ENCODE data around the gene RAN. TPM values are rescaled to one million over a fixed set of nuclear protein-coding genes. Genes with fewer than 3 reads are reported as not detected.
"Not testable (repeated sequence)": the region's sequence is repeated elsewhere in the genome, so short reads cannot be mapped to it uniquely, and the experiment has no call there.

The RAN gene
- total RNA-seq, 1 experiment from 2014 or later, result 1,968 TPM

GRCh38 chr12:130847112-130847511 is 24.8 kb upstream of the RAN start:
- H3K4me2 ChIP-seq (ENCODE audit: insufficient read depth, insufficient read length, low read length), result no peak overlapping the region

GRCh38 chr12:130848105-130848504 is 23.8 kb upstream of the RAN start:
- not testable (repeated sequence) for H3K4me1 ChIP-seq (ENCODE audit: insufficient read depth, low read length); H2BK120ac ChIP-seq (ENCODE audit: low read depth, low read length, poor library complexity, severe bottlenecking); H2BK12ac ChIP-seq (ENCODE audit: insufficient read length, low read depth, low read length); H2AK5ac ChIP-seq (ENCODE audit: insufficient read length, low read length); H3K27me3 ChIP-seq (ENCODE audit: insufficient read depth, low read length); H3K9ac ChIP-seq (ENCODE audit: extremely low read depth, insufficient read length, low read length); H3K27ac ChIP-seq (ENCODE audit: insufficient read length, low read depth, low read length); H3K4me2 ChIP-seq (ENCODE audit: insufficient read depth, insufficient read length, low read length); H3K79me2 ChIP-seq (ENCODE audit: insufficient read depth, low read length); H2BK20ac ChIP-seq (ENCODE audit: low read depth, low read length, poor library complexity, severe bottlenecking); H3K27me3 Mint-ChIP-seq (ENCODE audit: low read depth); H3K4ac ChIP-seq (ENCODE audit: low read depth, low read length); H3K56ac ChIP-seq (ENCODE audit: insufficient read length, low read depth, low read length); H4K5ac ChIP-seq (ENCODE audit: insufficient read length, low read depth, low read length); H3K4me3 Mint-ChIP-seq; H3K79me1 ChIP-seq (ENCODE audit: insufficient read depth, low read depth, low read length, poor library complexity, severe bottlenecking); H3K36me3 Mint-ChIP-seq (ENCODE audit: insufficient read depth in 1 of 3, low read depth in 3 of 3); H3K23ac ChIP-seq (ENCODE audit: insufficient read length, low read depth, low read length); H3K18ac ChIP-seq (ENCODE audit: insufficient read length, low read depth, low read length); H2BK5ac ChIP-seq (ENCODE audit: insufficient read length, low read length); H3K14ac ChIP-seq (ENCODE audit: insufficient read depth, low read length); H4K8ac ChIP-seq (replicated peaks; ENCODE audit: insufficient read length, low read depth, low read length); H2AFZ ChIP-seq (ENCODE audit: low read length); H3K27ac Mint-ChIP-seq; H4K91ac ChIP-seq (ENCODE audit: insufficient read length, low read depth, low read length); H3T11ph ChIP-seq (ENCODE audit: low read length); H3K23me2 ChIP-seq (ENCODE audit: insufficient read length, low read depth, low read length, poor library complexity, severe bottlenecking); H2BK15ac ChIP-seq (ENCODE audit: low read depth, low read length); H4K20me1 ChIP-seq (ENCODE audit: control insufficient read depth, insufficient read depth, insufficient read length); DNase-seq; H3K9me3 ChIP-seq (ENCODE audit: control insufficient read depth, low read depth, low read length)
- Mint-ChIP-seq H3K4me1 (peaks cover 22 to 31% of the 10 kb centered on the region in 2 experiments), H3K9me3 (peaks cover 3 to 11% of the 10 kb centered on the region in 2 experiments)
- no CpG with 5 or more reads among the region's 6 CpGs for WGBS (ENCODE audit: extremely low coverage, insufficient read length, low lambda C conversion rate)

More at GRCh38 chr12:130847112-130847511, 24.8 kb upstream of the RAN start:
- H2BK5ac ChIP-seq (ENCODE audit: insufficient read length, low read length), result no peak overlapping the region
- H3K79me1 ChIP-seq (ENCODE audit: insufficient read depth, low read depth, low read length, poor library complexity, severe bottlenecking), result no peaks in the 10 kb centered on the region
- no peaks in the 10 kb centered on the region for H3K23me2 ChIP-seq (ENCODE audit: insufficient read length, low read depth, low read length, poor library complexity, severe bottlenecking)
- WGBS (ENCODE audit: extremely low coverage, insufficient read length, low lambda C conversion rate), result no CpG with 5 or more reads among the region's 7 CpGs
- H3K9me3 ChIP-seq (ENCODE audit: control insufficient read depth, low read depth, low read length), result no peaks in the 10 kb centered on the region
- no peak overlapping the region for H4K91ac ChIP-seq (ENCODE audit: insufficient read length, low read depth, low read length)
- no peak overlapping the region for H2AFZ ChIP-seq (ENCODE audit: low read length)
- H3K14ac ChIP-seq (ENCODE audit: insufficient read depth, low read length), result no peak overlapping the region
- H4K5ac ChIP-seq (ENCODE audit: insufficient read length, low read depth, low read length), result no peak overlapping the region
- H3K23ac ChIP-seq (ENCODE audit: insufficient read length, low read depth, low read length), result no peak overlapping the region
- no peak overlapping the region for H2AK5ac ChIP-seq (ENCODE audit: insufficient read length, low read length)
- Mint-ChIP-seq H3K4me1 (peaks cover 16 to 25% of the 10 kb centered on the region in 2 experiments), H3K27ac (no peak overlapping the region; a peak in 1 of 7 replicates), H3K4me3 (no peak overlapping the region), H3K9me3 (peaks cover 3 to 14% of the 10 kb centered on the region in 2 experiments), H3K36me3 (ENCODE audit: insufficient read depth in 1 of 3, low read depth in 3 of 3) (peaks cover 0 to 4% (median 3%) of the 10 kb centered on the region in 3 experiments; a peak in 3 of 7 replicates), H3K27me3 (ENCODE audit: low read depth) (no peaks in the 10 kb centered on the region)
- H2BK20ac ChIP-seq (ENCODE audit: low read depth, low read length, poor library complexity, severe bottlenecking), result no peak overlapping the region
- no peaks in the 10 kb centered on the region for H4K20me1 ChIP-seq (ENCODE audit: control insufficient read depth, insufficient read depth, insufficient read length)
- H3K4ac ChIP-seq (ENCODE audit: low read depth, low read length), result no peak overlapping the region
- no peak overlapping the region for H3K18ac ChIP-seq (ENCODE audit: insufficient read length, low read depth, low read length)
- H4K8ac ChIP-seq (replicated peaks; ENCODE audit: insufficient read length, low read depth, low read length), result no peak overlapping the region
- TF ChIP-seq, protein P1, sequence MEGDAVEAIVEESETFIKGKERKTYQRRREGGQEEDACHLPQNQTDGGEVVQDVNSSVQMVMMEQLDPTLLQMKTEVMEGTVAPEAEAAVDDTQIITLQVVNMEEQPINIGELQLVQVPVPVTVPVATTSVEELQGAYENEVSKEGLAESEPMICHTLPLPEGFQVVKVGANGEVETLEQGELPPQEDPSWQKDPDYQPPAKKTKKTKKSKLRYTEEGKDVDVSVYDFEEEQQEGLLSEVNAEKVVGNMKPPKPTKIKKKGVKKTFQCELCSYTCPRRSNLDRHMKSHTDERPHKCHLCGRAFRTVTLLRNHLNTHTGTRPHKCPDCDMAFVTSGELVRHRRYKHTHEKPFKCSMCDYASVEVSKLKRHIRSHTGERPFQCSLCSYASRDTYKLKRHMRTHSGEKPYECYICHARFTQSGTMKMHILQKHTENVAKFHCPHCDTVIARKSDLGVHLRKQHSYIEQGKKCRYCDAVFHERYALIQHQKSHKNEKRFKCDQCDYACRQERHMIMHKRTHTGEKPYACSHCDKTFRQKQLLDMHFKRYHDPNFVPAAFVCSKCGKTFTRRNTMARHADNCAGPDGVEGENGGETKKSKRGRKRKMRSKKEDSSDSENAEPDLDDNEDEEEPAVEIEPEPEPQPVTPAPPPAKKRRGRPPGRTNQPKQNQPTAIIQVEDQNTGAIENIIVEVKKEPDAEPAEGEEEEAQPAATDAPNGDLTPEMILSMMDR (conservative IDR thresholded peaks at IDR 0.05), result no peak
- no peak overlapping the region for H3K9ac ChIP-seq (ENCODE audit: extremely low read depth, insufficient read length, low read length)
- DNase-seq, result no peak
- H3K56ac ChIP-seq (ENCODE audit: insufficient read length, low read depth, low read length), result no peak overlapping the region
- H2BK15ac ChIP-seq (ENCODE audit: low read depth, low read length), result no peak overlapping the region
- H3T11ph ChIP-seq (ENCODE audit: low read length), result no peak overlapping the region
- H2BK12ac ChIP-seq (ENCODE audit: insufficient read length, low read depth, low read length), result no peak overlapping the region
- H3K79me2 ChIP-seq (ENCODE audit: insufficient read depth, low read length), result no peaks in the 10 kb centered on the region
- no peak overlapping the region for H2BK120ac ChIP-seq (ENCODE audit: low read depth, low read length, poor library complexity, severe bottlenecking)
- no peak overlapping the region for H3K27ac ChIP-seq (ENCODE audit: insufficient read length, low read depth, low read length)
- H3K4me1 ChIP-seq (ENCODE audit: insufficient read depth, low read length), result peaks cover 5% of the 10 kb centered on the region; the same call in 1 of the 2 replicates
- H3K27me3 ChIP-seq (ENCODE audit: insufficient read depth, low read length), result no peaks in the 10 kb centered on the region
